ENCODE data around the gene OSCP1. TPM values are rescaled to one million over a fixed set of nuclear protein-coding genes. Genes with fewer than 3 reads are reported as not detected.

The OSCP1 gene
- total RNA-seq, 2 donors from 2014 or later: 2.8 to 3.7 TPM

DNA sequence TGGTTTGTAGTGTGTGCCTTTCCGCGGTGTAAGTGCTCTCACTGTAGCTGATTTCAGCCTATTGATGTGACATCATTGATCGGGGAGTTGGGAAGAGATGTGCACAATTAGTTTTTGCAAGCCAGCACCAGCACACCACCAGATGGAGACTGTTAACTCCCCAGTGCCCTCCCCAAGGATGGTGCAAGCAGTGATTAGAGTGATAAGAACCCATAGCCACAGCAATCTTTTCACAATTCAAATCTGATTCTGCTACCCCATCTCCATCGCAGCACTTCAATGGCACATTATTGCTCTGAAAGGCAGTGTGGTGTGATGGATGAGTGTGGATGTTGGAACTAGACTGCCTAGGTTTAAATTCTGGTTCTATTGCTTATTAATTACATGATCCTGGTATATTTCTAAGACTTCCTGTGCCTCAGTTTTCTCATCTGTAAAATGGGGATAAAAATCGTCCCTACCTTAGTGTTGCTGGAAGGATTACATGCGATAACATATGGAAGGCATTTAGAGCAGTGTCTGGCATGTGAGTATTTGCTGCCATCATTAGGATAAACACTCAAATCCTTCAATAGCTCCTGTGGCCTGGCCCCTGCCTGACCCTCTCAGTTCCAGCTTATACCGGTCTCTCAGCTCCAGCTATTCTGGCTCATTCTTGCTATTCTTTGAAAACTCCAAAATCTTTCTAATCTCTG, 25.8 kb upstream of the OSCP1 start:
- no peak for DNase-seq
- Histone ChIP-seq H3K27me3 (no peaks in the 10 kb centered on the region), H3K9ac (ENCODE audit: low read depth in 2 of 2, low read length in 2 of 2) (no peak overlapping the region), H3K9me3 (no peaks in the 10 kb centered on the region), H3K4me3 (no peak overlapping the region), H3K27ac (no peak overlapping the region), H3K4me1 (no peaks in the 10 kb centered on the region), H3K36me3 (no peaks in the 10 kb centered on the region)
- intact Hi-C loops (cut with DNase I): no loop called here
- TF ChIP-seq, protein P1, sequence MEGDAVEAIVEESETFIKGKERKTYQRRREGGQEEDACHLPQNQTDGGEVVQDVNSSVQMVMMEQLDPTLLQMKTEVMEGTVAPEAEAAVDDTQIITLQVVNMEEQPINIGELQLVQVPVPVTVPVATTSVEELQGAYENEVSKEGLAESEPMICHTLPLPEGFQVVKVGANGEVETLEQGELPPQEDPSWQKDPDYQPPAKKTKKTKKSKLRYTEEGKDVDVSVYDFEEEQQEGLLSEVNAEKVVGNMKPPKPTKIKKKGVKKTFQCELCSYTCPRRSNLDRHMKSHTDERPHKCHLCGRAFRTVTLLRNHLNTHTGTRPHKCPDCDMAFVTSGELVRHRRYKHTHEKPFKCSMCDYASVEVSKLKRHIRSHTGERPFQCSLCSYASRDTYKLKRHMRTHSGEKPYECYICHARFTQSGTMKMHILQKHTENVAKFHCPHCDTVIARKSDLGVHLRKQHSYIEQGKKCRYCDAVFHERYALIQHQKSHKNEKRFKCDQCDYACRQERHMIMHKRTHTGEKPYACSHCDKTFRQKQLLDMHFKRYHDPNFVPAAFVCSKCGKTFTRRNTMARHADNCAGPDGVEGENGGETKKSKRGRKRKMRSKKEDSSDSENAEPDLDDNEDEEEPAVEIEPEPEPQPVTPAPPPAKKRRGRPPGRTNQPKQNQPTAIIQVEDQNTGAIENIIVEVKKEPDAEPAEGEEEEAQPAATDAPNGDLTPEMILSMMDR (IDR thresholded peaks at IDR 0.05): no peak

DNA sequence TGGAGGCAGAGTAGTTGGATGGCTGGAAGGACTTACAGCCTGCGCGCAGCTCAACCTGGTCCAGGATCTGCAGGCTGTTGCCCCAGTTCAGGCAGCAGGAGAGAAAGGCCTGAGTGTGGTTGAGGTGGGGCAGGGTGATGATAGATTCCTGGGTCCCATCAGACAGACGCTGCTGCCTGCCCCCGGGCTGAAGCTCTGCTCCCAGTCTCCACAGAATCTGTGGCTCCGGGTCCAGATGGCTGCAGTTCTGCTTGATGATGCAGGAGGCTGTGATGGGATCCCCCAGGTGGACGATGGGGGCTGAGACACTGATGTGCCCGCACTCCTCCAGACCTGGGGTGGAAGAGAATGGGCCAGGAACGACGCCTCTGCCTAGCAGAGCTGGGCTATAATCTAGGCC, 25.1 kb upstream of the OSCP1 start:
- no peaks in the 10 kb centered on the region for H3K9me3 ChIP-seq
- TF ChIP-seq, protein P1 (IDR thresholded peaks at IDR 0.05): no peak
- no peak for DNase-seq
- H3K27ac ChIP-seq: no peak overlapping the region
- no peaks in the 10 kb centered on the region for H3K36me3 ChIP-seq
- H3K9ac ChIP-seq (ENCODE audit: low read depth in 2 of 2, low read length in 2 of 2): no peak overlapping the region
- H3K4me1 ChIP-seq: no peaks in the 10 kb centered on the region
- H3K27me3 ChIP-seq: no peaks in the 10 kb centered on the region
- intact Hi-C loops (cut with DNase I): no loop called here
- no peak overlapping the region for H3K4me3 ChIP-seq

DNA sequence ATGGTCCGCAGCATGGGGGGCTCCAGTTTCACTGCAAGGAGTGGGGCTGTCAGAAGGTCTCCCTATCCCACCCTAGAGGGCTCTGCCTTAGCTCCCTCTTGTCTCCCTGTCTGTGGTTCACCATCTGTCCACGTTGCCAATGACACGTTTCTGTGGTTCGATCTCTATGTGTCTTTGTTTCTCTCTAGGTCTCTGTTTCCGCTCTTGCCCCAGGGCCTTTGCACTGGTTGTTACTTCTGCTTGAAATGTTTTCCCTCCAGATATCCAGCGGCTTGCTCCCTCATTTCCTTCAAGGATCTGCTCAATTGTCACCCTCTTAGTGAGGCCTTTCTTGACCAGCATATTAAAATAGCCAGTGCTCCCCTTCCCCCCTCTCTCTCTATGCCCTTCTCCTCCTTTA, 22.4 kb upstream of the OSCP1 start:
- no peaks in the 10 kb centered on the region for H3K9me3 ChIP-seq
- H3K4me1 ChIP-seq: no peaks in the 10 kb centered on the region
- DNase-seq: no peak
- TF ChIP-seq, protein P1 (IDR thresholded peaks at IDR 0.05): no peak
- no peaks in the 10 kb centered on the region for H3K27me3 ChIP-seq
- H3K9ac ChIP-seq (ENCODE audit: low read depth in 2 of 2, low read length in 2 of 2): no peak overlapping the region
- no peak overlapping the region for H3K27ac ChIP-seq
- intact Hi-C loops (cut with DNase I): no loop called here
- H3K36me3 ChIP-seq: no peaks in the 10 kb centered on the region
- H3K4me3 ChIP-seq: no peak overlapping the region

DNA sequence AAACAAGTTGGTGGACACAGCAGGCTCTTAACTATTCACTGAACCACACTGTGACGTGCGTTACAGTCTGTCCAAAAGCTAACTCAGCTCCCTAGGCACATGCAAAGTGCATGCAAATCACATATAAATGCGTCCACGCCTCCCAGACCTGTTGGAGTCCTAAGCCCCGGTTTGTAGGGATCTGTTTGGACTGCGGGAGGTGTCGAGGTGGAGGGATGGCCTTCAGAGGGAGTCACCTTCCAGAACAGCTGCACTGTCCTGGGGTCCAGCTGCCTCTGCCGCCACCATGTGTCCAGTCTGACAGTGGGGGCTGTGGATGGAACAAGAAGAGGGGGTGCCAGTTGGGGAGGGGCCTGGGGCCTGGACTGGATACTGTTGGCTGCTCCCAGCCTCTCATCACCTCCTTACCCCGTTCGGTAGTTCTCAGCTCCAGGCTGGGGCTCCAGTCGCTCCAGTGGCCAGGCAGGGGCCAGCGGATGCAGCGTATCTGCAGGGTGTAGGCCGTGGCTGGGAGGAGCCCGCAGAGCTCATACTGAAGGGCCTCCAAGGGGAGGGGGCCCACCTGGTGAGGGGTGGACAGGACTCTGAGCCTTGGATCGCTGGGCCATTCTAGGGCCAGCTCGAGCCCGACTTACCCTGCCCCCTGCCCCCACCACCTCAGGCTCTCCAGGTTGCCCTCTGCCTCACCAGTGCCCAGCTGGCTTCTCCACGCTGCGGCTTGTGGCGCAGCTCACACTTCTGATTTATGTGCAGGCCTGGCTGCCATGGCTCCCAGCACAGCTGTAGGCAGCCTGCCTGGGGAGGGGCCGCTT, 21.8 kb upstream of the OSCP1 start:
- no peaks in the 10 kb centered on the region for H3K36me3 ChIP-seq
- TF ChIP-seq, protein P1 (IDR thresholded peaks at IDR 0.05): no peak
- H3K9ac ChIP-seq (ENCODE audit: low read depth in 2 of 2, low read length in 2 of 2): no peak overlapping the region
- no peak overlapping the region for H3K4me3 ChIP-seq
- no peak for DNase-seq
- no peaks in the 10 kb centered on the region for H3K9me3 ChIP-seq
- intact Hi-C loops (cut with DNase I): no loop called here
- no peaks in the 10 kb centered on the region for H3K27me3 ChIP-seq
- no peaks in the 10 kb centered on the region for H3K4me1 ChIP-seq
- no peak overlapping the region for H3K27ac ChIP-seq

DNA sequence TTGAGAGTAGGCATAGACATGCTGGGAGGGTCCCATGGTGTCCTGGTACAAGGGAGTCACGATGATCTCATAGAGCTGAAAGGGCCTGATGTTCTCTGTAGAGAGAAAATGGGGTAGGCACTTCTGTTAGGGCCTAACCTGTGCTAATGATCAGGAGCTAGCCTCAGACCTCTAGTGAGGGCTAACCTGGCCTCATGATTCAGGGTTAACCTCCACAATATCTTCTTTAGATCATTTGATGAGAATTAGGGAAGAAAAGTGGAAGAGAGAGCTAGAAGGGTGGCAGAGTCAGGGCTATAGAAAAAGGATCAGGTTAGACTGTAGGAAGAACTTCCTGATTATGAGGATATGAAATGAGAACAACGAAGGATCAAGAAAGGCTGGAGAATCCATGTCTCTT, 18.9 kb upstream of the OSCP1 start:
- no peaks in the 10 kb centered on the region for H3K9me3 ChIP-seq
- no peak overlapping the region for H3K9ac ChIP-seq (ENCODE audit: low read depth in 2 of 2, low read length in 2 of 2)
- no peak overlapping the region for H3K4me3 ChIP-seq
- DNase-seq: no peak
- intact Hi-C loops (cut with DNase I): no loop called here
- no peaks in the 10 kb centered on the region for H3K27me3 ChIP-seq
- no peaks in the 10 kb centered on the region for H3K36me3 ChIP-seq
- H3K27ac ChIP-seq: no peak overlapping the region
- TF ChIP-seq, protein P1 (IDR thresholded peaks at IDR 0.05): no peak
- no peaks in the 10 kb centered on the region for H3K4me1 ChIP-seq
